GM21737 (cell line): ENCODE data around the gene CSF1R.

Experiments
- ATAC-seq: cut with Tn5 transposase; IDR thresholded peaks from one replicate; pipeline ENCODE4 v1.9.1; 2021; ENCODE audit warnings: mild to moderate bottlenecking, moderate library complexity; ENCODE audit not compliant: unreplicated experiment

CSF1R gene

DNA sequence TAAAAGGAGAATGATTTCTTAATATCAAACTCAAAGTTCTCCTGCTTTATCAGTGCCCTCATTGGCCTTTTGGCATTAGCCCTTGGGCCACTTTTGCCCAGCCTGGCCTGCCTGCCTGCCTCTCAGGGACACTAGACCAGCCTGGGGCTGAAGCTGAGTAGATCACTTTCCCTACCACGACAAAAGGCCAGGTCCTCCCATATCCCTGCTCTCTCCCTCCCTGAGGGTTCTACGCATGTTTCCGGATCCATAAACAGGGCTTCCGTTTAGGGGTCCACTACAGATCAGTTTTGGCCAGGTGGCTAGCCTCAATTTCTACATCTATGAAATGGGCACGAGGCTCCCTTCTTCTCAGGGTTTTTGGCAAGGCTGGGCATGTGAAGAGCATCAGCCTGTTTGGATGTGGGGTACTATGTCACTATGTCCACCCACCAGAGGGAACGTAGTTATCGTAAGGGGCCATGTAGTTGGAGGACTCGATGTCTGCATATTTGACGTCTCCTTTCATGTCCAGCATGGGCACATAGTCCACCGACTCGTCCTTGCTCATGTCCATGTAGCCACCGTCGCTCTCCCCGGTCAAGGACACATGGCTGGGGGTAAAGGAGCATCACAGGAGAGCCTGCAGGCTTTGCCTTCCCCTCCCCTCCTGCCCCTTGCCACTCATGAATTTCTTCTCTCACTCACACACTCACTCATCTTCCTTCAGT is 35.2 kb upstream of the CSF1R start:
- no peak for ATAC-seq

DNA sequence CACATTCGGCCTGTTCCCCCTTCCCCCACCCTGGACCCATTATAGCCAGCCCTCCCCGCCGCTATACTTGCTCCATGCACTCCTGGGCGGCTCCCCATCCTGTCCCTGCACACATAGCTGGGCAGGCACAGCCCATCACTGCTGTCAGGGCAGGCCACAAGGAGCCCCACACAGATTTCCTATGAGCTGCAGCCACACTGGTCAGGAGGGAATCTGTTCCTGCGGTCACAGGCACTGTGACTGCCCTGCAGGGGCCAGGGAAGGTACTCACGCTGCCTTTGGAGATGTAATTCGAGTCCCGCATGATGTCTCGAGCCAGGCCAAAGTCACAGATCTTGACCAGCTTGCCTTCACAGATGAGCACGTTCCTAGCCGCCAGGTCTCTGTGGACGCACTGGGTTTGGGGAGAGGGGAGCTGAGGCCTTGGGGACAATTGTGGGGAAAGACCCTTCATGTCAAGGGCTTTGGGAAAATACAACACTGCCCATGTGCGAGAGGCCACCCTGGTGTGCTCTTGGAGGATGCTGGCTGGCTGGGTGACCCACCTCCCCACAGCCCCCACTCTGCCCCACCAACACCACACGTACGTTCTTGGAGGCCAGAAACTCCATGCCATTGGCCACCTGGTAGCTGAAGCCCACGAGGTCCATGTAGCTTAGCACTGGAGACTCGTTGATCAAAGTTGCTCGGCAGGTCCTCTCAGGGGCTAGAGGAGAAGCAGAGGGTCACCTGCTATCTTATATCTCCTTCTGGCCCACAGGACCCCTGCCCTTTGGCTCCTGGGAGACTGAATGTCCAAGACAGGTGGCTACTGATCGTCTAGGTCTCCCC is 34.5 kb upstream of the CSF1R start:
- ATAC-seq: no peak

- no peak for ATAC-seq
Measured at GRCh38 chr5:150120062-150120441, 33.7 kb upstream of the CSF1R start.

- ATAC-seq: no peak
Measured at GRCh38 chr5:150119421-150120061, 33.2 kb upstream of the CSF1R start.

DNA sequence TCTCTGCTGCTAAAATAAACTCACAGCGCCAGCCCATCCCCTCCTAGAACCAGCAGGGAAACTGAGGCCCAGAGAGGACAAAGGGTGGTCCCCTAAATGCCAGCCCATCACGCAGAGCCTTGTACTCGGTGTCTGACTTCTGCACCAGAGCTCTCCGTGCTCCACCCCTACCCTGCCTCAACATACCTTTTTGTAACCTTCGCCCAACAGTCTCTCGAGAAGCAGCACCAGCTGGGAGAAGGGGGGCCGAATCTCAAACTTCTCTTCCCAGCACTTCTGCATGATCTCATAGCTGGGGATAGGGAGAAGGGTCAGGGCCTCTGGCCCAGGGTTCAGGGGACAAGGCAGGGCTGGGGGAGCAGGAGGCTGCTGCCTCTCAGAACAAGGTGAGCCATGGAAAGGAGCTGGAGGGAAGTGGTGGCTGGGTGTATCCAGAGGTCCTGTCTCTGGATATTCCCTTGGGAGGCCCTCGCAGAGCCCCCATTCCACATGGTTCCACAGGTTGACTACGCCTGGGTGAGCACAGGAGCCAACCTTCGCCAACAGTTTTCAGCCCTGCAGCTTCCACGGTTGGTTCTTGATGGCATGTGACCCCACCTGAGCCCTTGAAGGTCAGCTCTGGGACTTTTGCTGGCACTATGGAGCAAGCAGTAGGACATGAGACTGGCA is 32.3 kb upstream of the CSF1R start:
- ATAC-seq: no peak

DNA sequence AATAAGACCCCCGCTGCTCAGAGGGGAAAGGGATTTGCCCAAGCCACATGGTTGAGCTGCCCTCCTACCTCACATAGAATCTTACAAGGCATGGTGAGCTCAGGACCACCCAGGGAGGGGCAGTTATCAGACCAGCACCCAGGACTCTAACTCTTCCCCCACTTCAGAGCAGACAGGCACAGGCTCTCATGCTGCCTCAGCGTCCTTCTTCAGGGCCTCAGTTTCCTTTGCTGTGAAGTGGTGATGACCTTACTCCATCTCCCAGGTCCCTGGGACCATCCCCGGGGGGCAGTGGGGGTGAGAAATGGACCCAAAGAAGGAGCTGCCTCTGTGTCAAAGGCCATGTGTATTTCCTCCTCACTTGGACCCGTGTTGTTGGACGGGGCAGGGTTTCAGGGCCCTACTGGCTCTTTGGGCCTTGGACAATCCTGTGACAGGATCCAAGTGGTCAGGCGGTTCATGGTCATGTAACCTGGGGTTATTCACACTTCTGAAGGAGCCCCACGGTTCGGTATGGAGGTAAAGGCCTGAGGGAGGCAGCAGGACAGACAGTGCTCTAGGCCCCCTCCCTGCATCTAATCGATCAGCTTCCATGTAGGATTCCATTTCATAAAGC is 31.7 kb upstream of the CSF1R start:
- no peak for ATAC-seq

DNA sequence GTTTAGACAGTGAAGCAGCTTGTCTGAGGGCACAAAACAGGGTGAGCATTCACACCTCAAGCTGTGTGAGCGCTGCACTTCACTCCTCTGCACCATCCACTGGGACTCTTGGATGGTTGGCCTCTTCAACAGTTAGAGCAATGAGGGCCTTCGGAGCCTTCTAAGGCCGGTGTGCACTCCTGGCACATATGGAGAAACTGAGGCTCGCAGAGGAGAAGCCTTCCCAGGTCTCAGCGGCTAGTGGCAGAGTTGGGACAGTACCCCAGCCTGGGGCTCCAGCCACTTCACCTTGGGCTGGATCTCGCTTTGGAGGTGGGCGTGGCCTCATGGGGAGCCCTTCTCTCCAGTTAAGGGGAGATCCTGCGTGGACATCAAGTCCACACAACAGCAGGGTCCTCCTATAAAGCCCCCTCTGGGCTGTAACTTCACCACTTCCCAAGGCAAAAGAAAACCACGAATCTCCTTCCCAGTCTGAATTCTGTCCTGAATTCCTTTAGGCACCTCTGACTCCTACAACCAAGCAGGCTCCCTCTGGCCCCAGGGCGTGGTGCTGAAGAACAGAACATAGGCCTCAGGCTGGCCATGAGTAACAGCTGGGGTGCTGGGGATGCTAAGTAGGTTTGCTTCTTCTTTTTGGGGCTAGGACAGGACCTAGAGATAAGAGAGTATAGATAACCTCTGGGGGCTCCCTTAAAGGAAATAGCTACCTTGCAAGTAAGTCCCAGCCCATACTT is 30.5 kb upstream of the CSF1R start:
- ATAC-seq: no peak

- ATAC-seq: no peak
Measured at GRCh38 chr5:150114773-150115408, 28.5 kb upstream of the CSF1R start.

- no peak for ATAC-seq
Measured at GRCh38 chr5:150114102-150114641, 27.8 kb upstream of the CSF1R start.

DNA sequence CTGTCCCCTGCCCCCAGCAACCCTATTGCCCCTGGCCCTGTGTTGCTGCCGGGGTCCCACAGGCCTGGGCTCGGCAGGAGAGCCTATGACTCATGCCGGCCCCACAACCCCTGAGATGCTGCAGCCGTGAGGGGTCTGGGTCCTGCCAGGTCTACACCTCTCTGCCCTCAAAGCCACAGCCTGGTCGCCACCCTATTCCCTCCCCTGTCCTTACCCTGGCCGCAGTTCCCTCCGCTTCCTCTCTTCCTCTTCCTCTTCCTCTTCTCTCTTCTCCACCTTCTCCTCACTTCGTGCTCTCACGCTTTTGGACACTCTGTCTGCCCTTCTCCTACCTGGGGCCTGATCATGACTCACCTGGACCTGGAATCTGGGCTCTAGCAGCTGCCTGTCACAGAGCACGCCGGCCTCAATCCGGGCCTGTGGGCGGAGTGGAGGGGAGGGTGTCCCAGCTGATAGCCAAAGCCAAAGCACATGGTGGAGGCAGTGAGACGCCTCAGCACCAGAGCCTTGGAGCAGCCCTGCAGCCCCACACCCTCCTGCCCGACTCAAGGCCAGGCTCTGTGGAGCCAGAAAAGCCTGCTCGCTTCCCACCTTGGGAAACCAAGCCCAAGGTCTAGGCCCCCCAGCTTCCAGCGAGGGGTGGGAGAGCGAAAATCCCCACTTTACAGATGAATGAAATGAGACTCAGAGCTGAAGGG is 26.8 kb upstream of the CSF1R start:
- no peak for ATAC-seq

GRCh38 chr5:150112201-150113046 is 26.1 kb upstream of the CSF1R start:
- no peak for ATAC-seq

DNA sequence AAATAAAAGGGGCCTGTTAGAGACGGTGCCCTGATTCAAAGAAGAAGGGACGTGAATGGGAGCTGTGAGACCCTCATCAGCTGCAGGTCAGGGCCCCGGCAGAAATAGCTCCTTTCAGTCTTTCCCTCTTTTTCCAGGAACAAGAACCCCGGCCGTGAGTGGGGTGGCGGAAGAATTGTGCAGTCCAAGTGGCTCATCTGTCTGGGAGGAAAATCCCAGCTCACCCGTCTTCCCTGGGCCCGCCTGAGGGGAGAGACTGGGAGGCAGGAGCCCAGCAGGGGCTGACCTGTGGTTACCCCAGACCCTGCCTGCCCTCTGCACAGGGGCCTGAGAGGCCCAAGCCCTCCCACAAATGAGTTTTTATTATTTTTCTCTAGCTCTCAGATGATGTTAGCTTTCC is 24.8 kb upstream of the CSF1R start:
- ATAC-seq: no peak

DNA sequence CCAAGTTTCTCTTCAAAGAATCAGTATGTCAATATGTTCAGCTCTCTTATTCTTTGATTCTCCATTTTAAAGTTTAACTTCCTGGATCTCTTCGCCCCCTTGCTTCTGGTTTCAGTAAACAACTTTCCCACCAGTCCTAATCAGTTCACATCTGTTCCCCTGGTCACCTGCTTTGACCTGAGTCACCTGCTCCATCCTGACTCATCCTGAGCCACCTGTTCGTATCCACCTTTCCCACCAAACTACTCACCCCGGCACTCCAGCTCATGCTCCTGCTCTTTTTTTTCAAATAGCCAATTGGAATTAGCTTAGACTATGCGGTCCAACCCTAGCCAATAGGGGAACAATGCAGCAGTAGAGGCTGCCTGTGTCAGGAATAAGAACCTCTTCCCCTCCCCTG is 23.6 kb upstream of the CSF1R start:
- no peak for ATAC-seq

DNA sequence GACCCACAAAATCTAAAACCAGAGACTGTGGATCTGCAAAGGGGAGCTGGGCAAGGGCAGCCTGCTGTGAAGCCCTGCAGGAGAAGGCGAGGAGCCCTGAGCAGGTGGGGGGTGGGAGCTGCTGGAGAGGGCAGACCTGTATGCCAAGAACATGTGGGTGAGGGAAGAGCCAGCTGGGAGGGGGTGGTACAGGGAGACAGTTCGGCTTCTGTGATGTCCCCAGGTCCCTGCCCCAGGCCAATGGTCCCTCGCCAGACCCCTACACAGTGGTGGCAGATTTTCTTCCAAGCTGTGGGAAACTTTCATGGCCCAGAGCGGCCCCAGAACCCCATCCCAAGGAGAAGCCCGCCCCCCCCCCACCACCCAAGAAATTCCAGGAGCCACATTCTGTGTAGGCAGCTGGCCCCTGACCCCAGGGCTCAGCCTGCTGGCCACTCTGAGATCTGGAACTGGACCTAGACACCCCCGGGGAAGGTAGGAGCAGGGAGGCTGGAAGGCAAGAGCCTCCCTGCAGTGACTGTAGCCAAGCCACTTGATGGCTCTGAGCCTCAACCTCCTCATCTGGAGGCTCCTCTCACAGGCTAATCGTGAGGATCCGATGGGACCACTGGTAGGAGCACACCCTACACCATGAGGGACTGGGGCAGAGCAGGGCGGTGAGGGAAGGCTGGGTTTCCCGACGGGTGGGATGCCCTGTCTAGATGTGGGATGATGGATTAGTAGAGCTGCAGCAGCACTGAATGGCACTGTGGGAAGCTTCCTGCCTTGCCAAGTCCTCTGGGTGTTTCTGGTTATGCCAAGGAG is 22.6 kb upstream of the CSF1R start:
- no peak for ATAC-seq

DNA sequence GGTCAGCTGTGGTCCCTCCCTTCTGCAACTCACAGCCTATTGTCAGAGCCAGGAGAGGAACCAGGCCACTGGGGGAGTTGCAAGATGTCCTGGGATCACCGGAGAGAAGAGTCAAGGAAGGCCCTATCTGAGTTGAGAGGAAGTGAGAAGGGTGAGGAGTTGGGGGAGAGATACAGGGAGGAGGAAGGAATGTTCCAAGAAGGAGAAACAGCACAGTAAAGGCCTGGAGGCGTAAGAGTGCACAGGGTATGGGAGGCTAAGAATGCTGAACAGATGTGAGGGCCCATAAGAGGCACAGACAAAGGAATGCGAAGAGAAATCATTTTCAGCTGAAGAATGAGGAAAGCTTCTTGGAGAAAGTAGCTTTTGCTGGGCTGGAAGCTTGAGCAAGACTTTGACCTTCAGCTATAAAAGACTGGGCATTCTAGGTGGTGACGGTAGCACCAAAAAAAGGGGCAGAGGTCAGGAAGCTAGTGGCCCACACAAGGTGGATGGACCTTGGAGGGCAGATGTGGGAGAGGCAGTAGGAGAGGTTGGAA is 21.6 kb upstream of the CSF1R start:
- ATAC-seq: no peak

- no peak for ATAC-seq
Measured at GRCh38 chr5:150106674-150107426, 20.5 kb upstream of the CSF1R start.
